Activated T-cell treated with anti-CD3 and anti-CD28 coated beads for 48 hours (primary cell): ENCODE results near the gene CCNL2.

Experiments
- DNase-seq: peaks from one replicate; pipeline ENCODE4 v3.0.0-alpha.2; 2020; ENCODE audit warnings: low read depth

Gene CCNL2

GRCh38 chr1:1355416-1355815 lies 43.7 kb downstream of the CCNL2 start:
- no peak for DNase-seq

DNA sequence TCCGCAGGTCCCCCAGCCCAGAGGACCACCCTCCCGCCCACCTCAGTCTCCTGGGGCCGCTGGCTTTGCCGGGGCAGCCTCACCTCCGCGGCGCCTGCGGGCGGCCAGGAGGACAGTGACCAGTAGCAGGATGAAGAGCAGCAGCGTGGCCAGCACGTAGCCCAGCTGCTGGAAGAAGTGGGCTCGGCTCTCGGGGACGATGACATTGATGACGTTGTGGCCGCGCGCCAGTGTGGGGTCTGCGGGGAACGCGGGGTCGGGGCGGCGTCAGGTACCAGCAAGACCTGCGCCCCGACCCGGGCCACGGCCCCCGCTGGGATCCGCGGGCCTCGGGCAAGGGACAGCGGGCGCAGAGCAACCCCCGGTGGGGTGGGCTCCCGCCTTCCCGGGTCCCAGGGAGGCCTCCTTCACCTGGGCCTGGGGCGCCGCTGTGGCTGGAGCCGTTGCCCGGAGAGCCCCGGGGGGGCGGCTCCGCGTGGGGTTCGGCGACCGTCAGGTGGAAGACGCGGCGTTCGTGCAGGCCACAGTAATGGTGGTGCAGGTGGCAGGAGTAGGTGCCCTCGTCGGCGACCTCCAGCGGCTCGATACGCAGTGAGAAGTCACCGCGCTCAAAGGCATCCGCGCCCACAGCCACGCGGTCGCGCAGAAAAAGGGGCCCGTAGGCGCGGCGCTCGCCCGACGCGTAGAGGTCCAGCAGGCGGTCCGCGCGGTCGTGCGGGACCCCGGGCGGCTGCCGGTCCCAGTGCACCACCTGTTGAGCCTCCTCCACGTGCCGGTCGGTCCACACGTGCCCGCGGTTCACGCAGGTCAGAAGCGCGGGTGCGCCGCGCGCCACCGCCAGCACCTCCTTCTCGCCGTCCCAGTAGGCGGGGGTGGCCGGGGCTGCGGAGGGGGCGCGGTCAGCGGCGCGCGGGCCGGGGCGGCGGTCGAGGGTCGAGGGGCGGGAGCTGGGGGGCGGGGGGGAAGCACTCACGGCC lies 44.6 kb downstream of the CCNL2 start:
- DNase-seq = no peak

DNA sequence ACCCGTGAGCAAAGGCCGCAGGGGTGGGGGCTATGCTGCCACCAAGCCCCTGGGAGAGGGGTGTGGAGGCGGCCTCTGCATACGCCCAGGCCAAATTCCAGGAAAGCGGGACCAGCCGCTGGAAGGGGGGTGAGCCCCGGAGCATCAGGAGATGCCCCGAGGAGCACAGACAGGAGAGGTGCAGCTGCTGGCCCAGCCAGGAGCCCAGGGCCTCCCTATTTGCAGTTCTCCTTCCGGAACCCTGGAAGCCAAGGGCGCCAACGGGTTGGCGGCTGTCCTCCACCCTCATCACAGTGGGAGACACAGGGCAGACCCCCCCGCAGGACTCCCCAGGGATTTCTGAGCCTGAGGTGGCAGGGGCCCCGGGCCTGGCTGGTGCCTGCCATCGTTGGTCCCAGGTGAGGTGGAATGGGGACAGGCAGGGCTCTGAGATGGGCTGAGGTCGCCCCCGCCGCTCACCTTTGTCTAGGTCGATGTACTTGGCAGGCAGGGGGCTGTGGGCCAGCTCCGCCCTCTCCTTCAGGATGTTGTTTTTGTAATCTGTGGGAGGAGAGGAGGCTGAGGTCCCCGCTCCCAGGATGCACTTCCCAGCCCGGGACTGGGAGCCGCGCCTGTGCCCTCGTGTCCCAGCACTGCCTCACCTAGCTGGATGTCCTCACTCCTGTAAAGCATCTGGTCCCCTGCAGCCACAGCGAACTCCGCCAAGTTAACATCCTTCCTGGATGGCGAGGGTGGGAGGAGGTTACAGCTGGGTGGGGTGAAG lies 45.6 kb downstream of the CCNL2 start:
- no peak for DNase-seq

- no peak for DNase-seq
Observed at GRCh38 chr1:1352786-1353388, 46.2 kb downstream of the CCNL2 start.

DNA sequence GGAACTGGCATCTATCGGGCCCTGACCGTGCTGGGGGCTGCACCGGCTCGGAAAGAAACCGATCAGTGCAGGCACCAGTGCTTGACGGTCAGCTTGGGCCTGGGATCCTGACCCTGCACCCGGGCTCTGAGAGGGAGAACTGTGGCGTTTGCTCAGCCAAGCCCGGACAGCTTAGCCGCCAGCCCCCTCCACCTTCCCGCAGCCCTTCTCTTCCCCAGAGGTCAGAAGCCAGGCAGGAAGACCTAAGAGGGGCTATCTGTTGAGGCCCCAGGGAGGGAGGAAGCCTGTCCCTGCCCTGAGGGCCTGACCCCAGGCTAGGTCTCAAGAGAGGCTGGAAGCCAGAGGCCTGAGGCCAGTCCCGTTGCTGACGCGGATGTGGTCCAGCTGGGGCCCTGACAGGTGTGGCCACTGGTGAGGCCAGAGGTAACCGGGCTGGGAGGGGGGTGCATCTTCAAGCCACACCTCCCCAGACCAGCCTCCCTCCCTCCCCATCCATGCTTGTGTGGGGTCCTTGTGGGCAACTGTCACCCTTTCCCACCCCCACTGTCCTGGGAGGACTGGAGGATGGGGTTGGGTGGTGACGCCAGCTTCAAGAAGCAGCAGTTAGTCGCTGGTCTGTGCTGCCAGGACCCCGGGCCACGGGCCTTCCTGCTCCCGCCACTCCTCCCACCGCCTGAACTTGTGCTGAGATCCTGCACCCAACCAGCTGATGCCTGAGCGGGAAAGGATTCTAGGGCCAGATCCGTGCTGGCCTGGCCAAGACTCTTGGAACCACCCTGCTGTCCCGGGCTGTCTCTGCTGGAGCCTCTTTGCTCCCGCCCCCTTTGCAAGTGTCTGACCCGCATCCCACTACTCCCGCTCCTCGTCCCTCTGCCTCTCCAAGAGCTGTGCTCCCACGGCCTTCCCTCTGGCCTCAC lies 47.4 kb downstream of the CCNL2 start:
- no peak for DNase-seq

DNA sequence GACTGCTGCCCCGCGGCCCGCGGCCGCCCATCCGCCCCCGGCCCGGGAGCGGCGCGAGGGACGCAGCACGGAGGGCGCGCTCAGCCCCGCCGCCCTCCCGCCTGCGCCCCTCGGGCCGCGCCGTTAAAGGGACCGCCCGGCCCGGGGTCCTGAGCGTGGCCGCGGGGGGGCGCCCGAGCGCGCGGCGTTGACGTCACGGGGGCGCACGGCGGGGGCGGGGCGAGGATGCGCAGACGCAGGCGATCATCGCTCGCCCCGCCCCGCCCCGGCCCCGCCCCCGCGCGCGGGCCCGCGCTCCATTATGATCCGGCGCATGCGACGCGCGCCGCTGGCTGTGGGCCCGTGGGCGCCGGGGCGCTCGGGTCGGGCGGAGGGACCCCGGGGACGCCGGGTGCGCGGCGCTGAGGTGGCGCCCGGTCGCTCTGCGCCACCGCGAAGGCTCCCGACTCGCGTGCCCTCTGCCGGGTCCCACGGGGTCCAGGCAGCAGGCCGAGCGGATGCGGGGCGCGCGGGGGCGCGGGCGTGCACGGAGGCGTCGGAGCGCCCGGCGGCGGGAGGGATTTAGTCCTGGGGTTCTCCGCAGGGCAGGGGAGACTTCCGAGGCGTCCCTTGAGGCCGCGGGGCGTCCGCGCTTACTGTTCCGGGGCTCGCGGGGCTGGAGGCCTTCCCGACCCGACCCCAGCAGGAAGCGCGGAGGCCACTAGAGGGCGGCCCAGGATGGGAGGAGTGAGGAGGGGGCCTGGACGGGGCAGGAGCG lies 49.7 kb downstream of the CCNL2 start, which contains the start of gene DVL1:
DVL1 (minus strand) TSS at position 163 of the 757 bp plus-strand sequence. CDS start 353 bp downstream, outside the sequence.
- peak; percentile 64 for DNase-seq

GRCh38 chr1:1348420-1349255 lies 50.5 kb downstream of the CCNL2 start:
- no peak for DNase-seq

DNA sequence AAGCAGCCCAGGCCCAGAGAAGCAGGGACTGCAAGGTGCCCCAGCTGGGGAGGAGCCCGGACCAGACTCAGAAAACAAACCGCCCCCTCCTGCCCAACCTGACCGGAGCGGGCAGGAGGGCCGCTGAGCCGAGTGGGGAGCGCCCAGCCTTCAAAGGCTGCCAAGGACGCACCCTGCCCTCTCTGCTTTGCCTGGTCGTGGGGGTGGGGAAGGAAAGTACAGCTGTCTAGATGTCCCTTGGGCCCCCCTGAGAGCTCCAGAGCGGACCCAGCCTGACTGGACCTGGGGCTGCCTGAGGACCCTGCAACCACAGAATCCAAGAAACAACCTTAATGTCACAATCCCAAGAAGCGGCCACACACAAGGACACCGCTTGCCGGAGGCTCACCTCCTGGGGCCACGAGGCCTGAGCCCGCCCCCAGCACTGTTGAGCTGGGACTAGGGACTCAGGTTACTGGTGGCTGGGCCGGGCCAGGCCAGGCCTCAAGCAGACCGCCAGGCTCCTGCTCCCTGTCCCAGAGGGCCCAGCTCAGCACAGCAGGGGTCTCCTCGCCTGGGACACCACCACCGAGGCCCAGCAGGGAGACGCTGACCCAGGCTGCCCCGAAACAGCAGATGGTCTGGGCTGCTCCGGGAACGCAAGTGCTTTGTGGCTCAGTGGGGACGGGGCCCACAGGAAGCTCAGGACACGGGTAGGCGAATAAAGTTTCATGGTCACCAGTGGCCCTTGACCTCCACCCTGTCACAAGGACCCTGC lies 51.3 kb downstream of the CCNL2 start:
- no peak for DNase-seq

- no peak for DNase-seq
Observed at GRCh38 chr1:1347026-1347595, 52.0 kb downstream of the CCNL2 start.

- no peak for DNase-seq
Observed at GRCh38 chr1:1346501-1346890, 52.6 kb downstream of the CCNL2 start.

DNA sequence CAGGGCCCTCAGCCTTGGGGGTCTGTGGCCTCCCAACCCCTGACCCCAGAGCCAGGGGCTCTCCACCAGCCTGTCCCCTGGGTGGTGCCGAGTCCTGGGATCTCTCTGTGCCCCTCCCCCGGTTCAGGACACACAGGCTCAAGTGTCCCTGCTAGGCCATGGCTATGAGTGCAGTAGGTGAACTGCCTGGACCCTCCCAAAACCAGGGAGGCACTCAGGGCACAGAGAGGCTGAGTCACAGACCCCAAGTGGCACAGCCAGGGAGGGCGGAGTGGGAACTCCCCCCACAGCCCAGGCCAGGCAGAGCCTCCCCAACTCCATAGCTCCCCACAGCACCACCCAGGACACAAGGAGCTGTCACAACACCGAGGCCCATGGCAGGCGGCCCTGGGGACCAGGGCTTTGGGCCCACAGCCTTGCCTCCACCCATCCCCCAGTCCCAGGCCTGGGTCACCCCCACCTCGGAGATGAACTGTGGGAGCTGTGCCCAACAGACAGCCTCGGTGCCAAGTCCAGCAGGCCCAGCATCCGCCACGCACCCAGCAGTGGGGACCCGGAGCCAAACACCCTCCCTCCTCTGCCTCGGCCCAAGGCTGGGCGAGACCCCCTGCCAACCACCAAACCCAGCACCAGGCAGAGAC lies 53.2 kb downstream of the CCNL2 start:
- DNase-seq = no peak

- DNase-seq = no peak
Observed at GRCh38 chr1:1345384-1345783, 53.8 kb downstream of the CCNL2 start.

DNA sequence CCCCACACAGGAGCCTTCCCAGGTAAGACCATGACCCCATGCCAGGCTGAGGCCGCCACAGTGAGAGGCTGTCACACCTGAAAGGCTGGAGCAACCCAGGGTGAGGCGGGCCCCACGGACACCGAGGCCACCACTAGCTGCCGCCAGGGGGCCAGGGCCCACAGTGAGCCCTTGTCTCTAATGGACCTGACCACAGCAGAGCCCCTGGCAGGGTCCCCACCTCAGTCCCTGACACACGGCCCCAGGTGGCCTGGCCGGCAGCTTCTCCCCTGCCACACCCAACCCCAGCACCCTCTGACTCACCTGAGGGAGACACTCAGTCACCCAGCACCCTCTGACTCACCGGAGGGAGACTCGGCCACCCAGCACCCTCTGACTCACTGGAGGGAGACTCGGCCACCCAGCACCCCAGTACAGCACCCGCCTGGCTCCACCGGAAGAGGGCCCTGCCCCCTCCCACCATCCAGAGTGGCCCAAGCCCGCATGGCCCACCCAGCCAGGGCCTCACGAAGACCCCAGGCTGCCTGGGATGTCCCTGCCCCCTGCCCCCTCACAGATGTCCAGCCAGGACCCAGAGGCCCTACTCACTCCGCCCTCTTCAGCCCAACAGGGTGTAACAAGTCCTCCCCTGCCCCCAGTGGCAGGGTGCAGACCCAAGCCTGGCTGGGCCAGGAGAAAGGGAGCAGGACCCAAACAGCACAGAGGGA lies 54.3 kb downstream of the CCNL2 start:
- peak; percentile 63 for DNase-seq

DNA sequence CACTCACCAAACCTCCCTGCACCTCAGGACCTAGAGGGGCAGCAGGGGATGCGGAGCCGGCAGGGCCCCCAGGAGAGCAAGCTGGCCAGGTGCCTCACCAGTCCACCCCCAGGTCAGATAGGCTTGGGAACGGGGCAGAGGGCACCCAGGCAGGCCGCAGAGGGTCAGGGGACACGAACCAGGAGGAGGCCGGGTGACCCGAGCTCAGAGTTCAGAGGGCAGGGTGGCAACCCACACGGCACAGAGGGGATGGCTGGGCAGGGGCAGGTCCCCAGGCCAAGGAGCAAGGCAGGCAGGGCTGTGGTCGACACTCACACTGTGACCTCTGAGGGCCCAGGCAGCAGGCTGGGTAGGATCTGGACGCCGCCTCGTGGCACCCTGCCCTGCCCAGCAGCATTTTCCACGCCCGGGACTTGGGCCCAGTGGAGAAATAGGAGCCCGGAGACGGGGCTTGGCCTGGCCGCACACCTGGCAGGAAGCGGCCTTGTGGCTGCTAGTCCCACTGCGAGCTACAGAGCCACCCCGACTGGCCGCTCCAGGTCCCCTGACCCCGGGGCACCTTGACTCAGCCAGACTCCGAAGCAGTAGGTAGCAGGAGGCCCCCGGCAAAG lies 55.2 kb downstream of the CCNL2 start:
- no peak for DNase-seq

DNA sequence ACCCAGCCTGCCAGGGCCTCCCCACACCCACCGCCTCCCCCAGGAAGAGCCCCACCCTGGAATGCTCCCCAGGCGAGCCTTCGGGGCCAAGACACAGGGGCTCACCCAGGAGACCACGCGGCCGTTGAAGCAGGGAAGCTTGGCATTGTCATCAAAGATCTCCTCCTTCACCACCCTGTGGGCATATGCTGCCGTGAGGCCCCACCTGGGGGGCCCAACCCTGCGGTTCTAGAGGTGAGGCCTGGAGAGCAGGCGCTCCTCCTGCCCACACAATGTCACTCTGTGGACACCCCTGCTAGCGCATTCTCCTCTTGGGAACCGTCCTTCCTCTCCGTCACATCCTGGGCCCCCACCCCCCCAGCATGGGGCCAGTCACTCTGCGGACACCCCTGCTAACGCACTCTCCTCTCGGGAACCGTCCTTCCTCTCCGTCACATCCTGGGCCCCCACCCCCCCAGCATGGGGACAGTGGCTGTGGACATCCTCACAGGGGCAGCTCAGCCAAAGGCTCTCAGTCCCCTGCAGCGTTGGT lies 56.5 kb downstream of the CCNL2 start:
- no peak for DNase-seq

- DNase-seq = no peak
Observed at GRCh38 chr1:1342061-1342562, 57.0 kb downstream of the CCNL2 start.
